Measurements from ENCODE around the gene UBE2L5. TPM values are rescaled to one million over a fixed set of nuclear protein-coding genes. Genes with fewer than 3 reads are reported as not detected.
A peak's percentile ranks its signal among the peaks of the same experiment; 100 is the strongest.

UBE2L5 gene
- total and polyA plus RNA-seq, 2 of the 13 experiments (the other 11 are each of a cell fraction or from before 2014, with no cell fraction given) = 0.13 TPM; not detected in 1

DNA sequence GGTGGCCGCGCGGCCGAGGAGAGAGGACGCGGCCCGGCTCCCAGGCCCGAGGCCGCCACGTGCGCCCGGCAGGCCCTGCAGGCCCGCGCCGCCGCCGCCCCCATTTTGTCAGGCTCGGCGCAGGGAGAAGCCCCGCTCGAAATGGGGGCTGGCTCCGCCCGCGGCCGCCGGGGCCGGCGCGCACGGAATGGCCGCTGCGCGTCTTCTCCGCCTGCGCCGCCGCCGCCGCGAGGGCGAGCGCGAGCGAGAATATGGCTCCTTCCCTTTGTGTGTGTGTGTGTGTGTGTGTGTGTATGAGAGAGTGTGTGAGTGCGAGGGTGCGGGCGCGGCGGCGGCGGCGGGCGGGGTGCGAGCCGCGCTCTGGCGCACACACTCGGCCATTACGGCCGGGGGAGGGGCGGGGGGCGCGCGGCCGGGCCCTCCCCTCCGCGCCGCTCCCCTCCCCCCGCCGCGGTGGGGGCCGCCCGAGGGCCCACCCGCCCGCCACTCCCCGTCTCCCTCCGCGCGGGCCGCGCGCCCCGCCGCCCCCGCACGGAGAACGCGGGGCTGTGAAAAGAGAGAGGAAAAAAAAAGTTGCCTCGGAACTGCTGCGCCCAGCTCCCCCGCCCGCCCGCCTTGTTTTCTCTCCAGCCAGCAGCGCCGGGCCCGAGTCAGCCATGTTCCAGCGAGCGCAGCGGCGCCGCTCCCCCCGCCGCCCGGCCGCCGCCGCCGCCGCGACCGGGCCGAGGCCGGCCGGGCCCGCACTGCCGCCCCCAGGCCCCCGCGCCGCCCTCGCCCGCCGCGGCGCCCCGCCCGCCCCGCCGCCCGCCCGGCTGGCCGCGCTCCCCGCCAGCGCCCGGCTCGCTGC lies 42.4 kb downstream of the UBE2L5 start:
- Histone ChIP-seq H3K9ac (ENCODE audit: insufficient read depth, low read depth, low read length) (peak overlapping the region; percentile 85), H3K27me3 (ENCODE audit: control insufficient read depth in 1 of 2, insufficient read depth in 2 of 2, low read length in 2 of 2) (no peaks in the 10 kb centered on the region; a peak in 2 of 5 replicates), H3K4me1 (ENCODE audit: insufficient read depth, low read length) (peaks cover 27% of the 10 kb centered on the region), H3K36me3 (replicated peaks in 1 of 2; ENCODE audit: control insufficient read depth in 1 of 2, insufficient read depth in 2 of 2, low read length in 2 of 2) (peaks cover 0 to 18% of the 10 kb centered on the region in 2 experiments; a peak in 3 of 5 replicates), H2AFZ (ENCODE audit: low read length) (no peak overlapping the region), H4K20me1 (ENCODE audit: insufficient read depth, low read length) (peaks cover 4% of the 10 kb centered on the region; the same call in 1 of the 2 replicates), H3K27ac (ENCODE audit: extremely low read length, insufficient read depth, low read length) (peak overlapping the region; percentile 88), H3K4me3 (replicated peaks in 1 of 3; ENCODE audit: insufficient read depth in 1 of 3, low read depth in 2 of 3, low read length in 3 of 3) (peak overlapping the region; percentile 74 to 88 (median 80)), H3K9me3 (ENCODE audit: low read length) (no peaks in the 10 kb centered on the region), H3K4me2 (ENCODE audit: low read depth, low read length) (peak overlapping the region; percentile 88), H3K79me2 (ENCODE audit: insufficient read depth, low read length) (peaks cover 22% of the 10 kb centered on the region)
- ATAC-seq (peak; percentile 60), FAIRE-seq (no peak), DNase-seq (ENCODE audit: low spot score) (peak; percentile 65)
- BruUV-seq (replicated peaks) = no TSS peak
- intact Hi-C loops (cut with micrococcal nuclease; ENCODE audit: unreplicated experiment) (loop anchor here (1.0 to 5.0 kb wide), 3 partner anchors 57 to 341 kb away; no protein-coding TSS in a partner anchor), in situ Hi-C loops (cut with HindIII; ENCODE audit: extremely low pct_ligation_motif_present, low pct_unique_long_range_greater_than_20kb) (no loop called here)
- WGBS (ENCODE audit: low lambda C conversion rate) = 0% methylated on average over 4 of the region's 136 CpGs
- ChIA-PET POLR2A (interaction anchor here (0.6 to 1.8 kb wide), 6 partner anchors 43 to 158 kb away, joined by 3 to 11 read pairs (median 4); partner anchors contain the start of genes KATNAL1, UBE2L5 and USPL1), CTCF (ENCODE audit: low intra/inter-chr PET ratio, low total read pairs) (no interaction called here)
- peak; percentile 44 for TF ChIP-seq SKI (IDR thresholded peaks at IDR 0.05; ENCODE audit: partially characterized antibody)
- peak; percentile 51; the same call in 1 of the 2 replicates for TF ChIP-seq PAX8 (CRISPR knock-in tag; IDR thresholded peaks at IDR 0.05; ENCODE audit: borderline replicate concordance)
- no peak for TF ChIP-seq MATR3 (CRISPR knock-in tag; IDR thresholded peaks at IDR 0.05)
- TF ChIP-seq ZNF121 (CRISPR knock-in tag; IDR thresholded peaks at IDR 0.05) = peak; percentile 13; the same call in 1 of the 2 replicates
- no peak for TF ChIP-seq PAWR (CRISPR knock-in tag; IDR thresholded peaks at IDR 0.05; ENCODE audit: borderline replicate concordance)
- TF ChIP-seq ZFX (CRISPR knock-in tag; IDR thresholded peaks at IDR 0.05; ENCODE audit: low read depth) = peak; percentile 86
- no peak for TF ChIP-seq FOXA3 (CRISPR knock-in tag; IDR thresholded peaks at IDR 0.05)
- TF ChIP-seq SUZ12 (IDR thresholded peaks at IDR 0.05; ENCODE audit: low read depth, low read length) = no peak
- TF ChIP-seq ZNF446 (CRISPR knock-in tag; IDR thresholded peaks at IDR 0.05) = peak; percentile 84; the same call in 1 of the 2 replicates
- TF ChIP-seq RAD21 (CRISPR knock-in tag; IDR thresholded peaks at IDR 0.05) = peak; percentile 44; the same call in 1 of the 2 replicates
- TF ChIP-seq, protein P1, sequence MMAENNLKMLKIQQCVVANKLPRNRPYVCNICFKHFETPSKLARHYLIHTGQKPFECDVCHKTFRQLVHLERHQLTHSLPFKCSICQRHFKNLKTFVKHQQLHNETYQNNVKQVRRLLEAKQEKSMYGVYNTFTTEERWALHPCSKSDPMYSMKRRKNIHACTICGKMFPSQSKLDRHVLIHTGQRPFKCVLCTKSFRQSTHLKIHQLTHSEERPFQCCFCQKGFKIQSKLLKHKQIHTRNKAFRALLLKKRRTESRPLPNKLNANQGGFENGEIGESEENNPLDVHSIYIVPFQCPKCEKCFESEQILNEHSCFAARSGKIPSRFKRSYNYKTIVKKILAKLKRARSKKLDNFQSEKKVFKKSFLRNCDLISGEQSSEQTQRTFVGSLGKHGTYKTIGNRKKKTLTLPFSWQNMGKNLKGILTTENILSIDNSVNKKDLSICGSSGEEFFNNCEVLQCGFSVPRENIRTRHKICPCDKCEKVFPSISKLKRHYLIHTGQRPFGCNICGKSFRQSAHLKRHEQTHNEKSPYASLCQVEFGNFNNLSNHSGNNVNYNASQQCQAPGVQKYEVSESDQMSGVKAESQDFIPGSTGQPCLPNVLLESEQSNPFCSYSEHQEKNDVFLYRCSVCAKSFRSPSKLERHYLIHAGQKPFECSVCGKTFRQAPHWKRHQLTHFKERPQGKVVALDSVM (CRISPR knock-in tag; IDR thresholded peaks at IDR 0.05) = no peak
- peak; percentile 32 for TF ChIP-seq ASH2L (IDR thresholded peaks at IDR 0.05; ENCODE audit: insufficient read length, low read depth, low read length)
- no peak for TF ChIP-seq CHD4 (IDR thresholded peaks at IDR 0.05; ENCODE audit: borderline replicate concordance, low read length)
- TF ChIP-seq BORCS8-MEF2B (CRISPR knock-in tag; IDR thresholded peaks at IDR 0.05) = peak; percentile 67; the same call in 1 of the 2 replicates
- TF ChIP-seq ZNF629 (CRISPR knock-in tag; conservative IDR thresholded peaks at IDR 0.05) = no peak
- TF ChIP-seq YEATS4 (CRISPR knock-in tag; IDR thresholded peaks at IDR 0.05; ENCODE audit: borderline replicate concordance) = peak; percentile 85; the same call in 1 of the 2 replicates
- TF ChIP-seq, protein P2, sequence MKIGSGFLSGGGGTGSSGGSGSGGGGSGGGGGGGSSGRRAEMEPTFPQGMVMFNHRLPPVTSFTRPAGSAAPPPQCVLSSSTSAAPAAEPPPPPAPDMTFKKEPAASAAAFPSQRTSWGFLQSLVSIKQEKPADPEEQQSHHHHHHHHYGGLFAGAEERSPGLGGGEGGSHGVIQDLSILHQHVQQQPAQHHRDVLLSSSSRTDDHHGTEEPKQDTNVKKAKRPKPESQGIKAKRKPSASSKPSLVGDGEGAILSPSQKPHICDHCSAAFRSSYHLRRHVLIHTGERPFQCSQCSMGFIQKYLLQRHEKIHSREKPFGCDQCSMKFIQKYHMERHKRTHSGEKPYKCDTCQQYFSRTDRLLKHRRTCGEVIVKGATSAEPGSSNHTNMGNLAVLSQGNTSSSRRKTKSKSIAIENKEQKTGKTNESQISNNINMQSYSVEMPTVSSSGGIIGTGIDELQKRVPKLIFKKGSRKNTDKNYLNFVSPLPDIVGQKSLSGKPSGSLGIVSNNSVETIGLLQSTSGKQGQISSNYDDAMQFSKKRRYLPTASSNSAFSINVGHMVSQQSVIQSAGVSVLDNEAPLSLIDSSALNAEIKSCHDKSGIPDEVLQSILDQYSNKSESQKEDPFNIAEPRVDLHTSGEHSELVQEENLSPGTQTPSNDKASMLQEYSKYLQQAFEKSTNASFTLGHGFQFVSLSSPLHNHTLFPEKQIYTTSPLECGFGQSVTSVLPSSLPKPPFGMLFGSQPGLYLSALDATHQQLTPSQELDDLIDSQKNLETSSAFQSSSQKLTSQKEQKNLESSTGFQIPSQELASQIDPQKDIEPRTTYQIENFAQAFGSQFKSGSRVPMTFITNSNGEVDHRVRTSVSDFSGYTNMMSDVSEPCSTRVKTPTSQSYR (CRISPR knock-in tag; IDR thresholded peaks at IDR 0.05; ENCODE audit: borderline replicate concordance) = peak; percentile 61; the same call in 1 of the 2 replicates
- peak; percentile 13; the same call in 1 of the 2 replicates for TF ChIP-seq SAP130 (CRISPR knock-in tag; IDR thresholded peaks at IDR 0.05; ENCODE audit: low read depth)
- TF ChIP-seq ZNF674 (CRISPR knock-in tag; IDR thresholded peaks at IDR 0.05; ENCODE audit: low read depth) = 0 out of 2 replicates have a peak, but pooled peaks have one; percentile 66

Data from HepG2 (cell line).